Measurements from ENCODE around the gene FOS. TPM values are rescaled to one million over a fixed set of nuclear protein-coding genes. Genes with fewer than 3 reads are reported as not detected.

FOS gene
- total and polyA plus RNA-seq, 2 experiments from 2014 or later, result 107 to 124 TPM

DNA sequence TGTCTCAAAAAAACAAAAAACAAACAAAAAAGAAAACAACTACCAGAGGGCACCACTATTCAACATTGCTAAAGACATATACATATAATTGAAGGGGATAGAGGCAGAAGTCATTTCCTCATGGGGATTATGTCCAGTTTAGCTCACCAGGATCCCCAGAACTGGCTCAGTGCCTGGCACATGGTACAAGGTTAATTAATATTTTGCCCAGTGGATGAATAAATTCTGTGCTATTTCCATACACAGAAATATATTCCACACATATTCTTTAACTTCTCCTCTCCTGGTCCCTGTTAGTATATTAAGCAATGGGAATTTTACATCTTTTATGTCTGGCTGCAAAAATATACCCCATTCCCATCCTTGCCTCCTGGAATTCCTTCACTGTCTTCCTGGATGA, 6.7 kb downstream of the FOS start:
- no peaks in the 10 kb centered on the region for H4K20me1 ChIP-seq (ENCODE audit: insufficient read depth)
- H3K27me3 ChIP-seq (replicated peaks; ENCODE audit: insufficient read depth), result no peaks in the 10 kb centered on the region
- in situ Hi-C loops (cut with MboI), result loop anchor here (25.0 kb wide), 1 partner anchor 348 kb away; no protein-coding TSS in a partner anchor
- peaks cover 24% of the 10 kb centered on the region; the same call in 1 of the 2 replicates for H3F3A ChIP-seq (ENCODE audit: insufficient read depth)
- H3K36me3 ChIP-seq (ENCODE audit: low read depth), result peaks cover 15% of the 10 kb centered on the region; the same call in 1 of the 2 replicates
- no peaks in the 10 kb centered on the region; the same call in 1 of the 2 replicates for H3K4me1 ChIP-seq (ENCODE audit: insufficient read depth)
- H2AFZ ChIP-seq, result no peak overlapping the region
- no peak for TF ChIP-seq EZH2 (IDR thresholded peaks at IDR 0.05; ENCODE audit: insufficient read depth, poor library complexity, severe bottlenecking)
- DNase-seq, result no peak
- peaks cover 6% of the 10 kb centered on the region for H3K79me2 ChIP-seq (ENCODE audit: insufficient read depth)
- H3K9me3 ChIP-seq (ENCODE audit: low read depth), result no peaks in the 10 kb centered on the region
- no peak overlapping the region for H3K27ac ChIP-seq
- no peak overlapping the region for H3K9ac ChIP-seq
- no peaks in the 10 kb centered on the region for H3K9me2 ChIP-seq (ENCODE audit: insufficient read depth)
- H3K4me3 ChIP-seq, result no peak overlapping the region
- no peak overlapping the region for H3K4me2 ChIP-seq (ENCODE audit: unreplicated experiment)

DNA sequence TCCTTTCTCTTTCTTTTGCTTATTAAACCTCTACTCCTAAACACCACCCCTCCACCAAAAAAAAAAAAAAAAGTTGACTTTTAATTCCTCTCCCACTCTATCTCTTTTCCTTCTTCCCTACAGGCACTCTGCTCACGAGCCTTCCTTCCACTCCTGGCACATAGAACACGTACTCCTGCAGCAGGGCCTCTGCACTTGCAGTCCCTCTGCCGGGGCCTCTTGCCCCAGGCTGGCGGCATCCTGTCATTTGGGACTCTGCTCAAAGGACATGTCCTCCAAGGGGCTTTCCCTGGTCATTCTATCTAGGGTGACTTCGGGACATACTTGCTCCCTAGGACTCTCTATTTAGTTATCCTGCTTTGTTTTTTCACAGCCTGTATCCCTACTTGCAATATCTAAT, 7.7 kb downstream of the FOS start:
- TF ChIP-seq EZH2phosphoT487 (IDR thresholded peaks at IDR 0.05; ENCODE audit: insufficient read depth, low read depth), result no peak
- TF ChIP-seq EZH2 (IDR thresholded peaks at IDR 0.05; ENCODE audit: insufficient read depth, poor library complexity, severe bottlenecking), result no peak
- Histone ChIP-seq H3K4me3 (no peak overlapping the region), H3K9me3 (ENCODE audit: low read depth) (no peaks in the 10 kb centered on the region), H3K27ac (no peak overlapping the region), H3K36me3 (ENCODE audit: low read depth) (peaks cover 5% of the 10 kb centered on the region; the same call in 1 of the 2 replicates), H3K9me2 (ENCODE audit: insufficient read depth) (no peaks in the 10 kb centered on the region), H3F3A (ENCODE audit: insufficient read depth) (peaks cover 18% of the 10 kb centered on the region; the same call in 1 of the 2 replicates), H3K27me3 (replicated peaks; ENCODE audit: insufficient read depth) (no peaks in the 10 kb centered on the region), H4K20me1 (ENCODE audit: insufficient read depth) (no peaks in the 10 kb centered on the region), H3K9ac (no peak overlapping the region), H3K4me2 (ENCODE audit: unreplicated experiment) (no peak overlapping the region), H2AFZ (no peak overlapping the region), H3K4me1 (ENCODE audit: insufficient read depth) (no peaks in the 10 kb centered on the region), H3K79me2 (ENCODE audit: insufficient read depth) (no peaks in the 10 kb centered on the region)
- no peak for DNase-seq
- 64 to 72% methylated on average over 5 of the region's 5 CpGs for WGBS, 2 experiments (ENCODE audit: low coverage in 1 of 2, low lambda C conversion rate in 2 of 2, missing lambda C conversion rate in 2 of 2)
- in situ Hi-C loops (cut with MboI), result loop anchor here (25.0 kb wide), 1 partner anchor 349 kb away; no protein-coding TSS in a partner anchor

DNA sequence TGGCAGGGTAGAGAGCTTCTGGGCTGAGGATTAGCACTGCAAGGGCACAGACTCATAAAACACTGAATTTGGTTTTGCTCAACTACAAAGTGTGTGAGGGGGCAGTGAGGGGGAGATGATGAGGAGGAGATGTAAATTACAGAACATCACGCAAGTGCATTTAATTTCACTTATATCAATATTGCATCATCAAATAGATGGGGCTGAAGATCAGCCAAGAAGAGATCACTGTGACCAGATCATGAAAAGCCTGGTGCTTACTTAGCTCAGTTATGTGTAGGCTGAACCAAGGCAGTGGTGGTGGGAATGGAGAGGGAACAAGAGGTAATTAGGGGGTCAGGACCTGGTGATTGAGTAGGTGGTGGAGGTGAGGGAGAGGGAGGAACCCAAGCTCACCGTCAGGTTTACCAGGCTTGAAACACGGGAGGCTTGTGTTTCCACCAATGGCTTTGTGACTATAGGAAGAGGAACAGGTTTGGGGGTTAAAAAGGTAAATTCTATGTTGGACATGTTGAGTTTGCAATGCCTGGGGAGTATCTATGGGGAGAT, 11.3 kb downstream of the FOS start:
- TF ChIP-seq EZH2phosphoT487 (IDR thresholded peaks at IDR 0.05; ENCODE audit: insufficient read depth, low read depth) (no peak), EZH2 (IDR thresholded peaks at IDR 0.05; ENCODE audit: insufficient read depth, poor library complexity, severe bottlenecking) (no peak)
- in situ Hi-C loops (cut with MboI), result loop anchor here (25.0 kb wide), 1 partner anchor 353 kb away; no protein-coding TSS in a partner anchor

GRCh38 chr14:75290851-75291250, 12.2 kb downstream of the FOS start:
- in situ Hi-C loops (cut with MboI), result loop anchor here (25.0 kb wide), 1 partner anchor 354 kb away; no protein-coding TSS in a partner anchor
- Histone ChIP-seq H3K9me3 (ENCODE audit: low read depth) (no peaks in the 10 kb centered on the region), H3F3A (ENCODE audit: insufficient read depth) (peaks cover 6% of the 10 kb centered on the region; the same call in 1 of the 2 replicates), H3K27ac (no peak overlapping the region), H3K79me2 (ENCODE audit: insufficient read depth) (no peaks in the 10 kb centered on the region), H3K9ac (no peak overlapping the region), H3K4me3 (no peak overlapping the region), H3K9me2 (ENCODE audit: insufficient read depth) (no peaks in the 10 kb centered on the region), H4K20me1 (ENCODE audit: insufficient read depth) (no peaks in the 10 kb centered on the region), H3K4me1 (ENCODE audit: insufficient read depth) (peaks cover 13% of the 10 kb centered on the region), H3K27me3 (replicated peaks; ENCODE audit: insufficient read depth) (no peaks in the 10 kb centered on the region), H3K4me2 (ENCODE audit: unreplicated experiment) (no peak overlapping the region), H3K36me3 (ENCODE audit: low read depth) (no peaks in the 10 kb centered on the region), H2AFZ (no peak overlapping the region)
- TF ChIP-seq EZH2phosphoT487 (IDR thresholded peaks at IDR 0.05; ENCODE audit: insufficient read depth, low read depth), result no peak
- no peak for TF ChIP-seq EZH2 (IDR thresholded peaks at IDR 0.05; ENCODE audit: insufficient read depth, poor library complexity, severe bottlenecking)
- DNase-seq, result no peak
- WGBS, 2 experiments (ENCODE audit: low coverage in 1 of 2, low lambda C conversion rate in 2 of 2, missing lambda C conversion rate in 2 of 2), result 54 to 55% methylated on average over 3 of the region's 3 CpGs

More for the DNA sequence above, 11.3 kb downstream of the FOS start:
- Histone ChIP-seq H3K36me3 (ENCODE audit: low read depth) (no peaks in the 10 kb centered on the region), H2AFZ (no peak overlapping the region), H4K20me1 (ENCODE audit: insufficient read depth) (no peaks in the 10 kb centered on the region), H3K9me3 (ENCODE audit: low read depth) (no peaks in the 10 kb centered on the region), H3F3A (ENCODE audit: insufficient read depth) (peaks cover 4% of the 10 kb centered on the region; the same call in 1 of the 2 replicates), H3K4me3 (no peak overlapping the region), H3K9ac (no peak overlapping the region), H3K4me1 (ENCODE audit: insufficient read depth) (peaks cover 7% of the 10 kb centered on the region), H3K79me2 (ENCODE audit: insufficient read depth) (no peaks in the 10 kb centered on the region), H3K9me2 (ENCODE audit: insufficient read depth) (no peaks in the 10 kb centered on the region), H3K4me2 (ENCODE audit: unreplicated experiment) (no peak overlapping the region), H3K27ac (no peak overlapping the region), H3K27me3 (replicated peaks; ENCODE audit: insufficient read depth) (no peaks in the 10 kb centered on the region)
- 29 to 39% methylated on average over 3 of the region's 3 CpGs for WGBS, 2 experiments (ENCODE audit: low coverage in 1 of 2, low lambda C conversion rate in 2 of 2, missing lambda C conversion rate in 2 of 2)
- no peak for DNase-seq
